Thyroid gland (tissue), 4 donors: ENCODE measurements around the gene RYR3.

Experiments
- POLR2A ChIP-seq, 2 donors: fragments of 450-650 bp; IDR thresholded peaks; one replicate each; pipeline ENCODE4 v1.6.1; 2017; ENCODE audit warnings: antibody characterized with exemption in 2 of 2, mild to moderate bottlenecking in 2 of 2, moderate library complexity in 1 of 2
- TF ChIP-seq, protein P1 (sequence below), 6 experiments: fragments of 200-600 bp in 3 of 6; fragments of 450-650 bp in 3 of 6; sonication (generic) in 3 of 6; IDR thresholded peaks; one replicate each; pipeline ENCODE4 v1.5.1; 2016 to 2019; ENCODE audit warnings: antibody characterized with exemption in 6 of 6, mild to moderate bottlenecking in 2 of 6, inconsistent platforms in 1 of 6, moderate library complexity in 1 of 6

DNA sequence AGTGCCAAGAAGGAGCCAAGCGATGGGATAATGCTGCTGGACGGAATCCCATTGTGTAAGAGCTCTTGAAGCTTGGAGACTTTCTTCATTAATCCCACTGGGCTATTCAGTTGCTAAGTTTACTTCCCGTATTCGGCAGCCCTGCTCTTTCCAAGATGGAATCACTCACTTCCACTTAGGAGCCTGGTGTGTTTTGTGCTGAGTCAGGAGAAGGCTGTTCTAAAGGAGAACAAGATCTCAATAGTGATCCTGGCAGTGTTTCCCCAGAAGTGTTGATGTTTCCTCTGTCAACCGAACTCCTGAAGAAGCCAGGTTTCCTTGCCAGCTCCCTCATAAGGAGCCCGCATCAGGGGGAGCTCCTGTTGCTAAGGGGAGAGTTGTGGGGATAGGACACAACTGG, 387.4 kb downstream of the RYR3 start:
- TF ChIP-seq, protein P1, sequence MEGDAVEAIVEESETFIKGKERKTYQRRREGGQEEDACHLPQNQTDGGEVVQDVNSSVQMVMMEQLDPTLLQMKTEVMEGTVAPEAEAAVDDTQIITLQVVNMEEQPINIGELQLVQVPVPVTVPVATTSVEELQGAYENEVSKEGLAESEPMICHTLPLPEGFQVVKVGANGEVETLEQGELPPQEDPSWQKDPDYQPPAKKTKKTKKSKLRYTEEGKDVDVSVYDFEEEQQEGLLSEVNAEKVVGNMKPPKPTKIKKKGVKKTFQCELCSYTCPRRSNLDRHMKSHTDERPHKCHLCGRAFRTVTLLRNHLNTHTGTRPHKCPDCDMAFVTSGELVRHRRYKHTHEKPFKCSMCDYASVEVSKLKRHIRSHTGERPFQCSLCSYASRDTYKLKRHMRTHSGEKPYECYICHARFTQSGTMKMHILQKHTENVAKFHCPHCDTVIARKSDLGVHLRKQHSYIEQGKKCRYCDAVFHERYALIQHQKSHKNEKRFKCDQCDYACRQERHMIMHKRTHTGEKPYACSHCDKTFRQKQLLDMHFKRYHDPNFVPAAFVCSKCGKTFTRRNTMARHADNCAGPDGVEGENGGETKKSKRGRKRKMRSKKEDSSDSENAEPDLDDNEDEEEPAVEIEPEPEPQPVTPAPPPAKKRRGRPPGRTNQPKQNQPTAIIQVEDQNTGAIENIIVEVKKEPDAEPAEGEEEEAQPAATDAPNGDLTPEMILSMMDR (IDR thresholded peaks at IDR 0.05), result no peak
- no peak for TF ChIP-seq POLR2A (IDR thresholded peaks at IDR 0.05)
